Breast epithelium (tissue), 4 donors: ENCODE measurements around the gene TMPRSS11D. TPM values are rescaled to one million over a fixed set of nuclear protein-coding genes. Genes with fewer than 3 reads are reported as not detected.

ENCODE experiments used
- DNase-seq, 2 donors: peaks; one replicate each; pipeline ENCODE4 v3.0.0-alpha.2; 2019; ENCODE audit warnings: low spot score in 2 of 2
- H3K27ac ChIP-seq, 2 donors: fragments of 200-600 bp; sonication (generic) in 1 of 2; one replicate each; pipeline ENCODE4 v1.5.1; 2016 to 2019; ENCODE audit warnings: mild to moderate bottlenecking in 1 of 2
- H3K27me3 ChIP-seq, 2 donors: fragments of 200-600 bp; sonication (generic) in 1 of 2; one replicate each; pipeline versions ENCODE4 v1.5.1 to v1.6.0; 2017 to 2019; ENCODE audit warnings: control low read depth in 1 of 2, mild to moderate bottlenecking in 1 of 2
- H3K36me3 ChIP-seq: fragments of 200-600 bp; one replicate; pipeline ENCODE4 v1.5.1; 2019
- H3K4me1 ChIP-seq, 2 donors: fragments of 200-600 bp; sonication (generic); one replicate each; pipeline ENCODE4 v1.5.1; 2016 to 2019; ENCODE audit warnings: control low read depth in 1 of 2
- H3K4me3 ChIP-seq, 3 donors: fragments of 200-600 bp; sonication (generic); 1 replicate in 2 of 3; 2 replicates in 1 of 3; pipeline ENCODE4 v1.5.1; 2016 to 2019; ENCODE audit warnings: mild to moderate bottlenecking in 3 of 3, moderate library complexity in 2 of 3
- H3K9me3 ChIP-seq, 2 donors: fragments of 200-600 bp; sonication (generic) in 1 of 2; one replicate each; pipeline ENCODE4 v1.5.1; 2016 to 2019; ENCODE audit warnings: control low read depth in 1 of 2
- CTCF ChIP-seq, 3 donors: fragments of 450-650 bp; IDR thresholded peaks; one replicate each; pipeline ENCODE4 v1.5.1; 2016 to 2017; ENCODE audit warnings: antibody characterized with exemption in 3 of 3, mild to moderate bottlenecking in 3 of 3, moderate library complexity in 3 of 3
- POLR2A ChIP-seq: fragments of 450-650 bp; IDR thresholded peaks from one replicate; pipeline ENCODE4 v1.6.1; 2016; ENCODE audit warnings: antibody characterized with exemption, mild to moderate bottlenecking, moderate library complexity
- POLR2AphosphoS5 ChIP-seq, 3 donors: sonication (generic); formaldehyde crosslinking; IDR thresholded peaks; one replicate each; pipeline ENCODE4 v1.6.1; 2017; ENCODE audit warnings: antibody characterized with exemption in 3 of 3
- intact Hi-C: fragments of 100-400 bp; cut with DNase I; formaldehyde crosslinking; loops from one replicate; pipeline ENCODE4 v1.15.1; 2023; ENCODE audit warnings: low total_unique reads
- total RNA-seq, 3 donors: library from RNA; depleted of rRNA; stranded (reverse); fragments of >200 nt; gene quantifications; one replicate each; pipeline ENCODE4 v1.1.0, GENCODE V29; 2016

The TMPRSS11D gene
- total RNA-seq, 3 donors from 2014 or later, result not detected

DNA sequence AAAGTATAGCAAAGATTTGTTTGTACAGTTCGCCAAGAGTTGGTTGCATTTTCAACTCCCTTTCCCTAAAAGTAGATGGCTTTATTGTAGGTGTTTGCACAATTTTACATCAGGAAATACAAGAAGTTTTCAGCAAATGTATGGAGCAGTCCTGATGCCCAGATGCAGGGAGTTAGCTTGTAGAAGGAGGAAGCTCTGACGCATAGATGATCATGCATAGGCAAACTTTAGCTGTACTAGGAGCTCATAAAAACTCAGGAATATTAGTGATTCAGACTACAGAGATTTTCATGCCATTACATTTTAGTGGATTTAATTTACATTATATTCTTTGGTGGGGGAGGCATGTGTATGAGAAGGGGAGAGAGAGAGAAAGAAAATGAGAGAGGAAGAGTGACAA, 62.9 kb downstream of the TMPRSS11D start:
- DNase-seq, result no peak
- H3K9me3 ChIP-seq, result peaks cover 0 to 5% of the 10 kb centered on the region in 2 donors
- TF ChIP-seq POLR2A, result no peak
- TF ChIP-seq POLR2AphosphoS5 (IDR thresholded peaks at IDR 0.05), result no peak
- TF ChIP-seq CTCF (IDR thresholded peaks at IDR 0.05), result no peak
- no peaks in the 10 kb centered on the region for H3K36me3 ChIP-seq
- H3K27me3 ChIP-seq, result no peaks in the 10 kb centered on the region
- H3K27ac ChIP-seq, result no peak overlapping the region
- no peak overlapping the region for H3K4me3 ChIP-seq
- intact Hi-C loops, result no loop called here
- H3K4me1 ChIP-seq, result no peaks in the 10 kb centered on the region

DNA sequence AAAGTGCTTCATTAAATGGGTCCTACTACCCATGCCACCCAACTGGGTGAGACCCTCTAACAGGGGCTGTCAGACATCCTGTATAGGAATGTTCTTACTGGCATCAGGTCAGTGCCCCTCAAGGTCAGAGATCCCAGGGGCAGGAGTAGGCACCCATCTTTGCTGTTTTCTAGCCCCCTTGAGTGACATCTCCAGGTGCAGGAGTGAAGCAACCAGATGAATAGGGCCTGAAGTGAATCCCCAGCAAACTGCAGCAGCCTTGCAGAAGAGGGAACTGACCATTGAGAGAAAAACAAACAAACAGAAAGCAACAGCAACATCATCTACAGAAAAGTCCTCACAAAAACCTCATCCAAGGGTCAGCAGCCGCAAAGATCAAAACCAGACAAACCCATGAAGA, 73.8 kb downstream of the TMPRSS11D start:
- intact Hi-C loops, result no loop called here

GRCh38 chr4:67809502-67809901, 74.3 kb downstream of the TMPRSS11D start:
- no peak overlapping the region for H3K27ac ChIP-seq
- H3K36me3 ChIP-seq, result no peaks in the 10 kb centered on the region
- no peaks in the 10 kb centered on the region for H3K4me1 ChIP-seq
- intact Hi-C loops, result no loop called here
- H3K9me3 ChIP-seq, result peaks cover 14 to 21% of the 10 kb centered on the region in 2 donors
- no peak for DNase-seq
- no peaks in the 10 kb centered on the region for H3K27me3 ChIP-seq
- no peak overlapping the region for H3K4me3 ChIP-seq
- TF ChIP-seq POLR2A (no peak), POLR2AphosphoS5 (IDR thresholded peaks at IDR 0.05) (no peak), CTCF (IDR thresholded peaks at IDR 0.05) (no peak)

More for the DNA sequence above, 73.8 kb downstream of the TMPRSS11D start:
- no peak for DNase-seq
- H3K4me1 ChIP-seq, result no peaks in the 10 kb centered on the region
- no peaks in the 10 kb centered on the region for H3K27me3 ChIP-seq
- no peak for TF ChIP-seq POLR2AphosphoS5 (IDR thresholded peaks at IDR 0.05)
- TF ChIP-seq POLR2A, result no peak
- TF ChIP-seq CTCF (IDR thresholded peaks at IDR 0.05), result no peak
- H3K9me3 ChIP-seq, result peaks cover 14 to 25% of the 10 kb centered on the region in 2 donors
- no peak overlapping the region for H3K27ac ChIP-seq
- H3K4me3 ChIP-seq, result no peak overlapping the region
- no peaks in the 10 kb centered on the region for H3K36me3 ChIP-seq

- Histone ChIP-seq H3K27ac (no peak overlapping the region), H3K9me3 (no peaks in the 10 kb centered on the region), H3K4me3 (no peak overlapping the region), H3K4me1 (no peaks in the 10 kb centered on the region), H3K36me3 (no peaks in the 10 kb centered on the region), H3K27me3 (no peaks in the 10 kb centered on the region)
- TF ChIP-seq POLR2A (no peak), CTCF (IDR thresholded peaks at IDR 0.05) (no peak), POLR2AphosphoS5 (IDR thresholded peaks at IDR 0.05) (no peak)
- DNase-seq, result no peak
- intact Hi-C loops, result no loop called here
Observed at GRCh38 chr4:67796810-67797209, 87.0 kb downstream of the TMPRSS11D start.

- Histone ChIP-seq H3K36me3 (no peaks in the 10 kb centered on the region), H3K4me1 (no peaks in the 10 kb centered on the region), H3K27ac (no peak overlapping the region), H3K9me3 (no peaks in the 10 kb centered on the region), H3K27me3 (no peaks in the 10 kb centered on the region), H3K4me3 (no peak overlapping the region)
- intact Hi-C loops, result no loop called here
- DNase-seq, result no peak
- TF ChIP-seq POLR2AphosphoS5 (IDR thresholded peaks at IDR 0.05) (no peak), CTCF (IDR thresholded peaks at IDR 0.05) (no peak), POLR2A (no peak)
Observed at GRCh38 chr4:67790721-67791120, 93.1 kb downstream of the TMPRSS11D start.
